Measurements from ENCODE around the gene LYRM4. TPM values are rescaled to one million over a fixed set of nuclear protein-coding genes. Genes with fewer than 3 reads are reported as not detected.
"Not testable (repeated sequence)": the region's sequence is repeated elsewhere in the genome, so short reads cannot be mapped to it uniquely, and the experiment has no call there.

Gene LYRM4
- total and polyA plus RNA-seq, 4 donors: 17.9 to 28.7 (median 21.1) TPM

GRCh38 chr6:5063617-5064016, 197.1 kb downstream of the LYRM4 start:
- 86 to 87% methylated on average over 7 to 8 of the region's 8 CpGs for WGBS, 2 donors
- Histone ChIP-seq H3K4me3 (ENCODE audit: low read length in 2 of 2) (no peak overlapping the region), H3K27ac (ENCODE audit: low read depth in 1 of 2, low read length in 2 of 2) (no peak overlapping the region), H3K27me3 (ENCODE audit: control insufficient read depth in 1 of 2, insufficient read depth in 2 of 2, low read length in 1 of 2) (no peaks in the 10 kb centered on the region), H3K9me3 (ENCODE audit: control insufficient read depth, low read length) (no peaks in the 10 kb centered on the region), H3K4me1 (ENCODE audit: control insufficient read depth in 1 of 2, insufficient read depth in 2 of 2, low read length in 2 of 2) (no peaks in the 10 kb centered on the region), H3K36me3 (ENCODE audit: control insufficient read depth in 1 of 2, insufficient read depth in 2 of 2, low read length in 1 of 2) (no peaks in the 10 kb centered on the region)
- no peak for DNase-seq
- intact Hi-C loops (cut with DNase I): no loop called here
- ATAC-seq (ENCODE audit: low FRiP score): no peak

DNA sequence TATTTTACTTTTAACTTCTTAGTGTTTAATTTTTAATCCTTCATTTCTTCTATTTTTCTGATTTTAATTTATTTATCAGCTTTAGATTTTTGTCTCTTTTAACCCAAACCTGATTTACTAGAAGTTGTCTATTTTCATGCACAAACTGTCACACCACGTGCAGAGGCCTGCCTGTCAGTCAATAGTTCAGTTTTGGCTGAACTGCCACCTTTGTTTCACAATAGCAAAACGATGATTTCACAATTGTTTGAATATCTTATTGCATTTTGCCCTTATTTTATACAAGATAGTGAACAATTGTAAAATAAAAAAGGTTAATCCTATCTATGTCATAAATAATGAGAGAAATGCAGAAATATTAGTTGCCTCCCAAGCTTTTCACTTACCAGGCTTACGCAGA, 199.6 kb downstream of the LYRM4 start:
- no peak for ATAC-seq (ENCODE audit: low FRiP score)
- DNase-seq: no peak
- Histone ChIP-seq H3K27ac (ENCODE audit: low read depth in 1 of 2, low read length in 2 of 2) (no peak overlapping the region), H3K9me3 (ENCODE audit: control insufficient read depth, low read length) (no peaks in the 10 kb centered on the region), H3K4me3 (ENCODE audit: low read length in 2 of 2) (no peak overlapping the region), H3K27me3 (ENCODE audit: control insufficient read depth in 1 of 2, insufficient read depth in 2 of 2, low read length in 1 of 2) (no peaks in the 10 kb centered on the region), H3K4me1 (ENCODE audit: control insufficient read depth in 1 of 2, insufficient read depth in 2 of 2, low read length in 2 of 2) (no peaks in the 10 kb centered on the region), H3K36me3 (ENCODE audit: control insufficient read depth in 1 of 2, insufficient read depth in 2 of 2, low read length in 1 of 2) (no peaks in the 10 kb centered on the region)
- 78 to 89% methylated on average over 3 of the region's 3 CpGs for WGBS, 2 donors
- intact Hi-C loops (cut with DNase I): no loop called here

DNA sequence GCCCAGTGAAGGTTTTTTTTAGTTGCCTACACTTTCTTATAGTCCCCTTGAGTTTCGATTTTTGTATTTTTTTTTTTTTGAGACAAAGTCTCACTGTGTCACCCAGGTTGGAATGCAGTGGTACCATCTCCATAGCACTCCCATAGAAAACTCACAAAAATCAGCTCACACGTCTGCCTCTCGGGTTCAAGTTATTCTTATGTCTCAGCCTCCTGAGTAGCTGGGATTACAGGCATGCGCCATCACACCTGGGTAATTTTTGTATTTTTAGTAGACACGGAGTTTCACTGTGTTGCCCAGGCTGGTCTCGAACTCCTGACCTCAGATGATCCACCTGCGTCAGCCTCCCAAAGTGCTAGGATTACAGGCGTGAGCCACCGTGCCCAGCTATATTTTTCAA, 200.3 kb downstream of the LYRM4 start:
- 93 to 94% methylated on average over 9 of the region's 9 CpGs for WGBS, 2 donors
- H3K4me1 ChIP-seq (ENCODE audit: control insufficient read depth in 1 of 2, insufficient read depth in 2 of 2, low read length in 2 of 2); H3K36me3 ChIP-seq (ENCODE audit: control insufficient read depth in 1 of 2, insufficient read depth in 2 of 2, low read length in 1 of 2); ATAC-seq (ENCODE audit: low FRiP score); H3K9me3 ChIP-seq (ENCODE audit: control insufficient read depth, low read length); H3K27ac ChIP-seq (ENCODE audit: low read depth in 1 of 2, low read length in 2 of 2); H3K27me3 ChIP-seq (ENCODE audit: control insufficient read depth in 1 of 2, insufficient read depth in 2 of 2, low read length in 1 of 2); DNase-seq; intact Hi-C loops (cut with DNase I); H3K4me3 ChIP-seq (ENCODE audit: low read length in 2 of 2): not testable (repeated sequence)

- ATAC-seq (ENCODE audit: low FRiP score) (no peak), DNase-seq (no peak)
- Histone ChIP-seq H3K4me1 (ENCODE audit: control insufficient read depth in 1 of 2, insufficient read depth in 2 of 2, low read length in 2 of 2) (no peaks in the 10 kb centered on the region), H3K36me3 (ENCODE audit: control insufficient read depth in 1 of 2, insufficient read depth in 2 of 2, low read length in 1 of 2) (no peaks in the 10 kb centered on the region), H3K27ac (ENCODE audit: low read depth in 1 of 2, low read length in 2 of 2) (no peak overlapping the region), H3K4me3 (ENCODE audit: low read length in 2 of 2) (no peak overlapping the region), H3K9me3 (ENCODE audit: control insufficient read depth, low read length) (no peaks in the 10 kb centered on the region), H3K27me3 (ENCODE audit: control insufficient read depth in 1 of 2, insufficient read depth in 2 of 2, low read length in 1 of 2) (no peaks in the 10 kb centered on the region)
- intact Hi-C loops (cut with DNase I): no loop called here
- 92 to 95% methylated on average over 11 of the region's 11 CpGs for WGBS, 2 donors
These were observed 201.5 kb downstream of the LYRM4 start for GRCh38 chr6:5059036-5059896.

Small RNAs within 50 kb of the gene (microRNA-seq; reads per million reads assigned to microRNA genes)
- 0 to 0.99 reads per million in 2 donors for gene MIR3691

Other genes with a start within 250 kb of the LYRM4 start
- 1 to 10 TPM; 1.7 to 5.3 TPM for gene PPP1R3G, start 175.6 kb downstream of the LYRM4 start, total RNA-seq
- under 1 TPM; 0.41 to 0.63 TPM for gene PPP1R3G, start 175.6 kb downstream of the LYRM4 start, polyA plus RNA-seq
- gene FARS2, start 563 bp upstream of the LYRM4 start, total RNA-seq: 10 to 100 TPM; 11.1 to 14.2 TPM
- gene FARS2, start 563 bp upstream of the LYRM4 start, polyA plus RNA-seq: 1 to 10 TPM; 6.3 to 9.9 TPM